Thoracic aorta (tissue), 2 donors: ENCODE results near the gene ALK. TPM values are rescaled to one million over a fixed set of nuclear protein-coding genes. Genes with fewer than 3 reads are reported as not detected.

Experiments
- ATAC-seq: fragments of 150-250 bp; one replicate; pipeline ENCODE4 v1.8.0; 2017; ENCODE audit warnings: low read depth; ENCODE audit not compliant: insufficient number of reproducible peaks, low FRiP score
- DNase-seq: peaks from one replicate; pipeline ENCODE4 v3.0.0-alpha.2; 2020; ENCODE audit warnings: low spot score
- H3K27ac ChIP-seq, 2 donors: fragments of 200-600 bp; sonication (generic); 1 replicate in 1 of 2; 2 replicates in 1 of 2; pipeline ENCODE4 v1.5.1; 2016; ENCODE audit warnings: mild to moderate bottlenecking in 2 of 2, moderate library complexity in 2 of 2
- H3K27me3 ChIP-seq: fragments of 200-600 bp; sonication (generic); replicated peaks from 2 replicates; pipeline ENCODE4 v1.6.0; 2016; ENCODE audit warnings: mild to moderate bottlenecking; ENCODE audit not compliant: insufficient read depth
- H3K36me3 ChIP-seq: fragments of 200-600 bp; sonication (generic); one replicate; pipeline ENCODE4 v1.5.1; 2016
- H3K4me1 ChIP-seq, 2 donors: fragments of 200-600 bp; sonication (generic); 1 replicate in 1 of 2; 2 replicates in 1 of 2; pipeline versions ENCODE4 v1.5.1 to v1.6.0; 2016; ENCODE audit warnings: low read depth in 2 of 2, mild to moderate bottlenecking in 1 of 2; ENCODE audit not compliant: control insufficient read depth in 1 of 2
- H3K4me3 ChIP-seq: fragments of 200-600 bp; sonication (generic); 2 replicates; pipeline ENCODE4 v1.5.1; 2016; ENCODE audit warnings: mild to moderate bottlenecking
- H3K9me3 ChIP-seq: fragments of 200-600 bp; sonication (generic); 2 replicates; pipeline ENCODE4 v1.5.1; 2016
- CTCF ChIP-seq: fragments of 200-600 bp; sonication (generic); IDR thresholded peaks from one replicate; pipeline ENCODE4 v1.5.1; 2019; ENCODE audit warnings: antibody characterized with exemption
- total RNA-seq, 2 donors: library from RNA; depleted of rRNA; stranded (reverse); fragments of >200 nt; gene quantifications; one replicate each; pipeline versions ENCODE4 v1.1.0 to v1.2.3, GENCODE V29; 2016

ALK gene
- total RNA-seq, 2 donors from 2014 or later: 2.0 TPM; not detected in 1

GRCh38 chr2:29760008-29760407 lies 161.4 kb downstream of the ALK start:
- no peaks in the 10 kb centered on the region for H3K27me3 ChIP-seq
- TF ChIP-seq CTCF: no peak
- no peaks in the 10 kb centered on the region for H3K9me3 ChIP-seq
- no peak overlapping the region for H3K27ac ChIP-seq
- H3K4me1 ChIP-seq: no peaks in the 10 kb centered on the region
- ATAC-seq (no peak), DNase-seq (no peak)
- no peak overlapping the region for H3K4me3 ChIP-seq
- H3K36me3 ChIP-seq: no peaks in the 10 kb centered on the region

- Histone ChIP-seq H3K36me3 (no peaks in the 10 kb centered on the region), H3K27ac (no peak overlapping the region), H3K9me3 (no peaks in the 10 kb centered on the region), H3K4me3 (no peak overlapping the region), H3K4me1 (no peaks in the 10 kb centered on the region), H3K27me3 (no peaks in the 10 kb centered on the region)
- DNase-seq (no peak), ATAC-seq (no peak)
- no peak for TF ChIP-seq CTCF
Observed at GRCh38 chr2:29759360-29759759, 162.0 kb downstream of the ALK start.

GRCh38 chr2:29755829-29756228 lies 165.6 kb downstream of the ALK start:
- H3K4me1 ChIP-seq: peaks cover 5 to 16% of the 10 kb centered on the region in 2 donors
- H3K27me3 ChIP-seq: no peaks in the 10 kb centered on the region
- H3K4me3 ChIP-seq: no peak overlapping the region
- DNase-seq: no peak
- H3K36me3 ChIP-seq: no peaks in the 10 kb centered on the region
- no peak for TF ChIP-seq CTCF
- ATAC-seq: no peak
- H3K27ac ChIP-seq: no peak overlapping the region
- H3K9me3 ChIP-seq: no peaks in the 10 kb centered on the region

- Histone ChIP-seq H3K4me1 (peaks cover 5 to 16% of the 10 kb centered on the region in 2 donors), H3K27ac (no peak overlapping the region), H3K4me3 (no peak overlapping the region), H3K9me3 (no peaks in the 10 kb centered on the region), H3K27me3 (no peaks in the 10 kb centered on the region), H3K36me3 (no peaks in the 10 kb centered on the region)
- no peak for DNase-seq
- TF ChIP-seq CTCF: no peak
- no peak for ATAC-seq
Observed at GRCh38 chr2:29755233-29755632, 166.2 kb downstream of the ALK start.

- no peak overlapping the region for H3K27ac ChIP-seq
- DNase-seq: no peak
- H3K27me3 ChIP-seq: no peaks in the 10 kb centered on the region
- no peaks in the 10 kb centered on the region for H3K36me3 ChIP-seq
- peaks cover 5 to 16% of the 10 kb centered on the region in 2 donors for H3K4me1 ChIP-seq
- no peak for ATAC-seq
- H3K4me3 ChIP-seq: no peak overlapping the region
- TF ChIP-seq CTCF: no peak
- no peaks in the 10 kb centered on the region for H3K9me3 ChIP-seq
Observed at GRCh38 chr2:29753671-29754444, 167.5 kb downstream of the ALK start.
